T-cell (primary cell): Measurements from ENCODE around the gene ABCA12. TPM values are rescaled to one million over a fixed set of nuclear protein-coding genes. Genes with fewer than 3 reads are reported as not detected.

Source experiments
- ATAC-seq, 4 experiments: fragments of 200-7000 bp in 3 of 4; fragments of 150-1000 bp in 1 of 4; cut with Tn5 transposase; replicated peaks in 1 of 4; 1 replicate in 3 of 4; 2 replicates in 1 of 4; pipeline ENCODE4 v1.10.0; 2021; ENCODE audit warnings: moderate library complexity in 3 of 4, mild to moderate bottlenecking in 2 of 4, moderate number of reproducible peaks in 1 of 4
- CTCF ChIA-PET, 2 donors: fragments of 300-600 bp; sonication (Branson Sonifier 250); formaldehyde crosslinking; loops; one replicate each; lab custom pipeline; 2022; ENCODE audit warnings: antibody characterized with exemption in 2 of 2; lab: Charles Lee
- POLR2A ChIA-PET, 2 donors: fragments of 300-600 bp; sonication (Branson Sonifier 250); formaldehyde crosslinking; loops; one replicate each; lab custom pipeline; 2022; ENCODE audit warnings: antibody characterized with exemption in 2 of 2; lab: Charles Lee
- DNase-seq, 35 experiments: peaks; one replicate each; pipeline versions ENCODE4 v3.0.0 to v3.0.0-alpha.2; 2013 to 2023
- H3K27ac ChIP-seq: one replicate; pipeline ENCODE4 v1.5.1; 2013; ENCODE audit warnings: low read length
- H3K27me3 ChIP-seq, 2 experiments: replicated peaks in 1 of 2; 1 replicate in 1 of 2; 2 replicates in 1 of 2; pipeline versions ENCODE4 v1.6.1 to v1.7.0; 2013; ENCODE audit warnings: low read length in 1 of 2, mixed read lengths in 1 of 2; ENCODE audit not compliant: control insufficient read depth in 2 of 2, insufficient read depth in 2 of 2; ENCODE audit errors: extremely low read depth in 1 of 2
- H3K36me3 ChIP-seq, 2 donors: 1 replicate in 1 of 2; 2 replicates in 1 of 2; pipeline versions ENCODE4 v1.6.1 to v1.7.0; 2013; ENCODE audit warnings: low read length in 1 of 2; ENCODE audit not compliant: control insufficient read depth in 2 of 2, insufficient read depth in 1 of 2; ENCODE audit errors: extremely low read depth in 1 of 2
- H3K4me1 ChIP-seq, 2 experiments: 1 replicate in 1 of 2; 2 replicates in 1 of 2; pipeline versions ENCODE4 v1.6.1 to v1.7.0; 2013; ENCODE audit warnings: low read length in 2 of 2, mixed read lengths in 1 of 2; ENCODE audit not compliant: insufficient read depth in 2 of 2, control insufficient read depth in 1 of 2; ENCODE audit errors: extremely low read depth in 1 of 2
- H3K4me3 ChIP-seq, 2 donors: 1 replicate in 1 of 2; 2 replicates in 1 of 2; pipeline versions ENCODE4 v1.5.1 to v1.7.0; 2013; ENCODE audit warnings: mild to moderate bottlenecking in 2 of 2, low read length in 1 of 2, moderate library complexity in 1 of 2; ENCODE audit not compliant: control insufficient read depth in 1 of 2; ENCODE audit errors: extremely low read depth in 1 of 2
- H3K9me3 ChIP-seq: 2 replicates; pipeline ENCODE4 v1.7.0; 2013
- H3K27ac Mint-ChIP-seq, 2 donors: one replicate each; pipeline ENCODE4 v1.8.0; 2020 to 2021; ENCODE audit warnings: mild to moderate bottlenecking in 2 of 2, mixed read lengths in 2 of 2
- H3K27me3 Mint-ChIP-seq, 2 donors: one replicate each; pipeline ENCODE4 v1.8.0; 2021 to 2022; ENCODE audit warnings: mixed read lengths in 2 of 2
- H3K36me3 Mint-ChIP-seq: one replicate; pipeline ENCODE4 v1.8.0; 2021; ENCODE audit warnings: mixed read lengths
- H3K4me1 Mint-ChIP-seq, 3 donors: one replicate each; pipeline ENCODE4 v1.8.0; 2020 to 2022; ENCODE audit warnings: mixed read lengths in 3 of 3, mild to moderate bottlenecking in 1 of 3
- H3K4me3 Mint-ChIP-seq, 3 donors: one replicate each; pipeline ENCODE4 v1.8.0; 2020 to 2022; ENCODE audit warnings: mild to moderate bottlenecking in 3 of 3, mixed read lengths in 3 of 3, moderate library complexity in 3 of 3
- H3K9me3 Mint-ChIP-seq, 3 donors: one replicate each; pipeline ENCODE4 v1.8.0; 2020 to 2022; ENCODE audit warnings: mixed read lengths in 3 of 3
- WGBS: methylation state at CpG from one replicate; pipeline ENCODE4 v1.1.5; 2013; ENCODE audit warnings: missing lambda C conversion rate; ENCODE audit not compliant: insufficient coverage; 5-methylcytosine and 5-hydroxymethylcytosine counted together
- total RNA-seq, 35 experiments: library from RNA in 6 of 35; stranded (reverse) in 6 of 35; fragments of 120-200 nt in 1 of 35; gene quantifications; one replicate each; pipeline versions ENCODE4 v1.2.1 to v1.2.4 and lab custom pipeline; 2013 to 2026

Gene ABCA12
- total RNA-seq, 5 donors from 2014 or later (not counting 1 experiment from before 2014, with no cell fraction given) = not detected

DNA sequence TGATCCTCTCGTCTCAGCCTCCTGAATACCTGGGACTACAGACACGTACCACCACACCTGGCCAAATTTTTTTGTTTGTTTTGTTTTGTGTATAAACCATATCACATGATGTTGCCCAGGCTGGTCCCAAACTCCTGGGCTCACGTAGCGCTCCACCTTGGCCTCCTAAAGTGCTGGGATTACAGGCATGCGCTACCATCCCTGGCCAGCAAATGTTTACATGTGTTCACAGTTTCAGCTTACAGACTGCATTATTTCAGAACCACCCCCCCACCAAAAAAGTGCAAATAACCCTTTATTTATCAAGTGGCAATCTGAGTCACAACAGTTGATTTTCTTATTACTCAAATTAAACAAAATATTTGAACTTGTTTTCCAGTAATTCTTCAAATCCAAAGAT, 54.3 kb downstream of the ABCA12 start:
- no peak overlapping the region for H3K27ac ChIP-seq
- no peak overlapping the region for H3K27ac Mint-ChIP-seq
- H3K9me3 ChIP-seq = no peaks in the 10 kb centered on the region
- no peaks in the 10 kb centered on the region for H3K27me3 ChIP-seq
- no peak overlapping the region for H3K4me3 Mint-ChIP-seq
- H3K27me3 Mint-ChIP-seq = no peaks in the 10 kb centered on the region
- DNase-seq (no peak), ATAC-seq (no peak)
- peaks cover 0 to 4% (median 0%) of the 10 kb centered on the region in 3 donors for H3K9me3 Mint-ChIP-seq
- 87% methylated on average over 3 of the region's 5 CpGs for WGBS
- CTCF ChIA-PET = no interaction called here
- no peaks in the 10 kb centered on the region for H3K36me3 Mint-ChIP-seq
- no peak overlapping the region for H3K4me3 ChIP-seq
- H3K36me3 ChIP-seq = no peaks in the 10 kb centered on the region
- POLR2A ChIA-PET = no interaction called here
- H3K4me1 Mint-ChIP-seq = no peaks in the 10 kb centered on the region
- no peaks in the 10 kb centered on the region for H3K4me1 ChIP-seq

DNA sequence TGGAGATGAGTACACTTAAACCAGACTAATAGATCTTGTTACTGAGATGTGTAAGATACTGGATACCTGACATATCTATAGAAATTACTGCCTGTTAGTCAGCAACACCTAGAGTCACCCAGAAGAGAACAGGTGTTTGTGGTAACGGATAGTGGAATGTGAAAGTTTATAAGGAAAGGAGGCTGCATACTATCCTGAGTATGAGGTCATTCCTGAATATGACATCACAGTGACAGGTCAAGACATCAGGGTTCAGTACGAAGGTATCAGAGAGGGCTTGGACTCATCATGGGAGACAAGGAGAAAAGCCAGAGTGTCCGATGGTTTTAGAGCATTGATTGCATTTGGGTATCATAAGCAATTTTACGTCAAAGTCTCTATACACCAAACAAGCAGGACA, 55.3 kb downstream of the ABCA12 start:
- no peaks in the 10 kb centered on the region for H3K27me3 Mint-ChIP-seq
- Histone ChIP-seq H3K9me3 (no peaks in the 10 kb centered on the region), H3K27me3 (no peaks in the 10 kb centered on the region), H3K4me1 (no peaks in the 10 kb centered on the region), H3K36me3 (no peaks in the 10 kb centered on the region), H3K4me3 (no peak overlapping the region), H3K27ac (no peak overlapping the region)
- WGBS = 100% methylated on average over 1 of the region's 4 CpGs
- CTCF ChIA-PET = no interaction called here
- no peaks in the 10 kb centered on the region for H3K4me1 Mint-ChIP-seq
- H3K27ac Mint-ChIP-seq = no peak overlapping the region
- no peak for ATAC-seq
- H3K9me3 Mint-ChIP-seq = peaks cover 0 to 3% (median 0%) of the 10 kb centered on the region in 3 donors
- DNase-seq = no peak
- POLR2A ChIA-PET = no interaction called here
- no peaks in the 10 kb centered on the region for H3K36me3 Mint-ChIP-seq
- H3K4me3 Mint-ChIP-seq = no peak overlapping the region

DNA sequence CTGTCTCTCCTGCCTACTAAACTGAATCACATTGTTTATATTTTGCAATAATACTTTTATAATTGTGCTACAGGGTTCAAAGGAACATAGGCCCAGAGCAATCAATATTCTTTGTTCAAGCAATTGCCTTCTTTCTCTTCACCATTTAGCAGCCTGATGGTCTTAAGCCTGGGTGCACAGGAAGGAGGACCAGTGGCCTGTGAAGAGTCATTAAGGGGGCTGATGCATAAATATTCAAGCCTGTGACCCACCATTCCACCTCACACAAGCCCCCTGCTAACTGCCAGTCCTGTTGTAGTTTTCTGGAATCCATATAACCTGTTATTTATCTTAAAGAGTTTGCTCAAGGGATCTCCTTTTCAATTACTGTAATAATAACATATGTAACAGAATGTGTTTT, 56.0 kb downstream of the ABCA12 start:
- no peaks in the 10 kb centered on the region for H3K36me3 ChIP-seq
- H3K9me3 ChIP-seq = no peaks in the 10 kb centered on the region
- ATAC-seq (no peak), DNase-seq (no peak)
- H3K4me1 Mint-ChIP-seq = no peaks in the 10 kb centered on the region
- H3K9me3 Mint-ChIP-seq = no peaks in the 10 kb centered on the region
- no peaks in the 10 kb centered on the region for H3K27me3 Mint-ChIP-seq
- no peaks in the 10 kb centered on the region for H3K36me3 Mint-ChIP-seq
- no peak overlapping the region for H3K27ac Mint-ChIP-seq
- CTCF ChIA-PET = no interaction called here
- no peak overlapping the region for H3K4me3 ChIP-seq
- no peak overlapping the region for H3K27ac ChIP-seq
- no peaks in the 10 kb centered on the region for H3K4me1 ChIP-seq
- POLR2A ChIA-PET = no interaction called here
- no peaks in the 10 kb centered on the region for H3K27me3 ChIP-seq
- H3K4me3 Mint-ChIP-seq = no peak overlapping the region

DNA sequence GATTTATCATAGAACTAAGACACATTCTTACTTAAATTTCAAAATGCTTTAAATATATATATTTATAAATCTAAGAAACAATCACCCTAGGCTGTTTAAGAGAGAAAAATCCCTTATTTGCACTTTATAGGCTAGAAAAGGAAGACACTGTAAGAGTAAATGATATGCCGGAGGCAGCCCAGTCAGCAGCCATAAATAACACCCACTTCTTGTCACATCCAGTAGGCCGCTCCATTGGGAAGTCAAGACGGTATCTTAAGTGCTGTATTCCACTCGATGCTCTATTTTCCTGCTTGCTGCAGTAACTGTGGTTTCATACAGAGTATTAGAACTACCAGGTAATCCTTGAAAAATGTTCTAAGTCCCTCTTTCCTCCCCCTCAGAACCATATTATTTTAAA, 57.9 kb downstream of the ABCA12 start:
- H3K4me3 Mint-ChIP-seq = no peak overlapping the region
- H3K4me3 ChIP-seq = no peak overlapping the region
- no peak overlapping the region for H3K27ac Mint-ChIP-seq

DNA sequence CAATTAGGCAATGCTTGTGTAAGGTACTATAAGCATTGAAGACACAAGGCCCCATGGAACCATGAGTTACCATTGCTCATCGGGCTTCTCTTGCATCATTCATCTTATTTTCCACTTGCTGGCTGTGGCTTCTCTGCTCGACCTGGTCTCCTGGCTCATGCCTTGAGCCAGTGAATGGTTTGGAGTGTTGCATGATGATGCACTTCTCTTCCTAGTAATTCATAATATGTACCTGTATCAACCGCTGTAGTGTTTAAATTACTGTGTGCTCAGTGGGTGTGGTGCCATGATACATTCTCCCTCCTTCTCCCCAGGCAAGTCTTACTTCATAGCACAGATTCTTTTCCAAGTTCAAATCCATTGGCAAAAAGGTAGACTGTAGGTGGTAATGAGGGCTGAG, 66.8 kb downstream of the ABCA12 start:
- H3K36me3 Mint-ChIP-seq = no peaks in the 10 kb centered on the region
- Histone ChIP-seq H3K36me3 (no peaks in the 10 kb centered on the region), H3K27me3 (no peaks in the 10 kb centered on the region), H3K27ac (no peak overlapping the region), H3K4me3 (no peak overlapping the region), H3K4me1 (no peaks in the 10 kb centered on the region), H3K9me3 (no peaks in the 10 kb centered on the region)
- ATAC-seq (no peak), DNase-seq (no peak)
- peaks cover 0 to 3% of the 10 kb centered on the region in 2 donors for H3K27me3 Mint-ChIP-seq
- POLR2A ChIA-PET = no interaction called here
- H3K4me3 Mint-ChIP-seq = no peak overlapping the region
- CTCF ChIA-PET = no interaction called here
- WGBS = no CpG with 5 or more reads among the region's 3 CpGs
- no peak overlapping the region for H3K27ac Mint-ChIP-seq
- no peaks in the 10 kb centered on the region for H3K9me3 Mint-ChIP-seq
- no peaks in the 10 kb centered on the region for H3K4me1 Mint-ChIP-seq

More for the DNA sequence above, 57.9 kb downstream of the ABCA12 start:
- H3K27me3 ChIP-seq = no peaks in the 10 kb centered on the region
- Mint-ChIP-seq H3K9me3 (no peaks in the 10 kb centered on the region), H3K27me3 (no peaks in the 10 kb centered on the region), H3K4me1 (no peaks in the 10 kb centered on the region), H3K36me3 (no peaks in the 10 kb centered on the region)
- ATAC-seq = no peak
- H3K36me3 ChIP-seq = no peaks in the 10 kb centered on the region
- no peaks in the 10 kb centered on the region for H3K4me1 ChIP-seq
- no peak for DNase-seq
- no peak overlapping the region for H3K27ac ChIP-seq
- POLR2A ChIA-PET = no interaction called here
- no peaks in the 10 kb centered on the region for H3K9me3 ChIP-seq
- 100% methylated on average over 1 of the region's 4 CpGs for WGBS
- CTCF ChIA-PET = no interaction called here

DNA sequence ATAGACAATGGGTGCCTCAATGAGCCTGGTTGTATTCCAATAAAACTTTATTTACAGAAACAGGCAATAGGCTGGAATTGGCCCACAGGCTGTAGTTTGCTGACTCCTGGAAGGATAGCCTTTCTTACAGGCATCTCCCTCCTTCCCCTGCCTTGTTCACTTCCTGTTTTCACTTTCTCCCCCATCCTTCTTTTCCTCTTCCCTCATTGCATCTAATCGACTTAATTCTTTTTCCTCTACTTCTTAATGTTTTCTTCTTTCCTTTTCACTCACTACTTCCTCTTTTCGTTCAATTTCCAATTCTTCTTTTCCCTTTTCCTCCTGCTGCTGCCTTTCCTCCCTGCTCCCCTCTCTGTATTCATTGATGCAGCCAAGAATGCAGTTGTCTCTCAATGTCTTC, 70.0 kb downstream of the ABCA12 start:
- Mint-ChIP-seq H3K9me3 (no peaks in the 10 kb centered on the region), H3K27ac (no peak overlapping the region), H3K36me3 (no peaks in the 10 kb centered on the region), H3K27me3 (peaks cover 3 to 4% of the 10 kb centered on the region in 2 donors), H3K4me1 (no peaks in the 10 kb centered on the region), H3K4me3 (no peak overlapping the region)
- POLR2A ChIA-PET = no interaction called here
- no peaks in the 10 kb centered on the region for H3K36me3 ChIP-seq
- H3K27me3 ChIP-seq = no peaks in the 10 kb centered on the region
- WGBS = 13% methylated on average over 2 of the region's 2 CpGs
- no peaks in the 10 kb centered on the region for H3K9me3 ChIP-seq
- CTCF ChIA-PET = no interaction called here
- no peaks in the 10 kb centered on the region for H3K4me1 ChIP-seq
- ATAC-seq (no peak), DNase-seq (no peak)
- H3K4me3 ChIP-seq = no peak overlapping the region
- H3K27ac ChIP-seq = no peak overlapping the region

DNA sequence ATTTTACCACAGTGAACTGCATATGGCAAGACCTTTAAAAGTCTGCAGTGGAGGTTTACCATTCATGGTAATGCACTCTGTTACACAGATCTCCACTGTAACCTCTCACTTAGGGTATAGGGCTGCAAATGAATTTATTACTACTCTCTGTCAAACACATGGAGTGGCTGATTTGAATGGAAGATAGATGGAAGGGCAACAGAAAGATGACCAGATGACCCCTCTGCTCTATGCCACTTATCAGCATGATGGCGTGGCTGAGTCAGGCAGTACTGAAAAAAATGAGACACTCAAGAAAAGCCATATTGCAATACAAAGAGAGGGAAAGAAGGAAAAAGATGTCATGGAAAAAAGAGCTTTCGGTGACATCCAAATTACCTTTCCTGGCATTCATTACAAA, 72.3 kb downstream of the ABCA12 start:
- CTCF ChIA-PET = no interaction called here
- Mint-ChIP-seq H3K4me3 (no peak overlapping the region), H3K9me3 (no peaks in the 10 kb centered on the region), H3K27me3 (peaks cover 4 to 7% of the 10 kb centered on the region in 2 donors), H3K4me1 (no peaks in the 10 kb centered on the region), H3K36me3 (no peaks in the 10 kb centered on the region), H3K27ac (no peak overlapping the region)
- H3K4me3 ChIP-seq = no peak overlapping the region
- no peaks in the 10 kb centered on the region for H3K4me1 ChIP-seq
- no peak overlapping the region for H3K27ac ChIP-seq
- no peak for ATAC-seq
- no peaks in the 10 kb centered on the region for H3K36me3 ChIP-seq
- no peak for DNase-seq
- no peaks in the 10 kb centered on the region for H3K9me3 ChIP-seq
- H3K27me3 ChIP-seq = no peaks in the 10 kb centered on the region
- no CpG with 5 or more reads among the region's 2 CpGs for WGBS
- POLR2A ChIA-PET = no interaction called here
